Neuronal stem cell (in vitro differentiated cells): ENCODE measurements around the gene ADD1. TPM values are rescaled to one million over a fixed set of nuclear protein-coding genes. Genes with fewer than 3 reads are reported as not detected.
A peak's percentile ranks its signal among the peaks of the same experiment; 100 is the strongest.

ENCODE experiments used
- DNase-seq: peaks from one replicate; pipeline ENCODE4 v3.0.0-alpha.2; 2013; ENCODE audit warnings: low spot score
- H2AFZ ChIP-seq: one replicate; pipeline ENCODE4 v1.6.1; 2013; ENCODE audit warnings: mild to moderate bottlenecking, low read length, inconsistent platforms
- H2AK5ac ChIP-seq: 2 replicates; pipeline ENCODE4 v1.6.1; 2013; ENCODE audit warnings: low read depth, mild to moderate bottlenecking, inconsistent platforms, low read length, moderate library complexity, mixed read lengths
- H2BK120ac ChIP-seq: 2 replicates; pipeline ENCODE4 v1.6.1; 2013; ENCODE audit warnings: low read depth, mild to moderate bottlenecking, inconsistent platforms, low read length, moderate library complexity, mixed read lengths
- H2BK12ac ChIP-seq: one replicate; pipeline ENCODE4 v1.6.1; 2013; ENCODE audit warnings: low read length, inconsistent platforms
- H2BK15ac ChIP-seq: 2 replicates; pipeline ENCODE4 v1.6.1; 2013; ENCODE audit warnings: mild to moderate bottlenecking, low read length, inconsistent platforms, mixed read lengths
- H2BK5ac ChIP-seq: one replicate; pipeline ENCODE4 v1.6.1; 2013; ENCODE audit warnings: inconsistent platforms, mild to moderate bottlenecking, low read length, moderate library complexity
- H3K14ac ChIP-seq: one replicate; pipeline ENCODE4 v1.6.1; 2013; ENCODE audit warnings: low read length, inconsistent platforms
- H3K18ac ChIP-seq: 2 replicates; pipeline ENCODE4 v1.6.1; 2013; ENCODE audit warnings: low read length, inconsistent platforms
- H3K23ac ChIP-seq: 2 replicates; pipeline ENCODE4 v1.6.1; 2013; ENCODE audit warnings: low read depth, mild to moderate bottlenecking, mixed read lengths, low read length, inconsistent platforms; ENCODE audit not compliant: poor library complexity
- H3K27ac ChIP-seq: replicated peaks from 3 replicates; pipeline ENCODE4 v1.5.1; 2013; ENCODE audit warnings: low read length, inconsistent platforms
- H3K27me3 ChIP-seq, 3 experiments: 2 replicates each; pipeline ENCODE4 v1.6.1; 2013; ENCODE audit warnings: low read length in 3 of 3, mild to moderate bottlenecking in 2 of 3, inconsistent platforms in 1 of 3, low read depth in 1 of 3, mixed read lengths in 1 of 3, moderate library complexity in 1 of 3; ENCODE audit not compliant: control insufficient read depth in 3 of 3, insufficient read depth in 3 of 3
- H3K36me3 ChIP-seq, 2 donors: replicated peaks in 1 of 2; 2 replicates each; pipeline ENCODE4 v1.6.1; 2013; ENCODE audit warnings: low read length in 2 of 2; ENCODE audit not compliant: control insufficient read depth in 2 of 2, insufficient read depth in 2 of 2
- H3K4ac ChIP-seq: 2 replicates; pipeline ENCODE4 v1.6.1; 2013; ENCODE audit warnings: inconsistent platforms, mild to moderate bottlenecking, low read length, moderate library complexity
- H3K4me1 ChIP-seq, 2 donors: 1 replicate in 1 of 2; 2 replicates in 1 of 2; pipeline ENCODE4 v1.6.1; 2013; ENCODE audit warnings: low read length in 2 of 2, low read depth in 1 of 2; ENCODE audit not compliant: control insufficient read depth in 2 of 2, insufficient read depth in 1 of 2
- H3K4me2 ChIP-seq: one replicate; pipeline ENCODE4 v1.6.1; 2013; ENCODE audit warnings: mild to moderate bottlenecking, low read length, inconsistent platforms; ENCODE audit not compliant: insufficient read depth, poor library complexity, severe bottlenecking
- H3K4me3 ChIP-seq, 2 donors: 2 replicates each; pipeline ENCODE4 v1.5.1; 2013; ENCODE audit warnings: low read length in 2 of 2, mild to moderate bottlenecking in 2 of 2, inconsistent platforms in 1 of 2, moderate library complexity in 1 of 2
- H3K79me1 ChIP-seq: one replicate; pipeline ENCODE4 v1.6.1; 2013; ENCODE audit warnings: low read depth, mild to moderate bottlenecking, inconsistent platforms, low read length, moderate library complexity
- H3K9ac ChIP-seq: one replicate; pipeline ENCODE4 v1.6.1; 2013; ENCODE audit warnings: mild to moderate bottlenecking, low read depth, low read length, inconsistent platforms; ENCODE audit not compliant: poor library complexity
- H3K9me3 ChIP-seq, 2 donors: replicated peaks in 1 of 2; 2 replicates each; pipeline versions ENCODE3 to v1.6.1; 2013; ENCODE audit warnings: low read length in 2 of 2, mild to moderate bottlenecking in 2 of 2, inconsistent platforms in 1 of 2, low read depth in 1 of 2, mixed read lengths in 1 of 2, moderate library complexity in 1 of 2; ENCODE audit not compliant: control insufficient read depth in 2 of 2, insufficient read depth in 1 of 2
- H4K8ac ChIP-seq: one replicate; pipeline ENCODE4 v1.6.1; 2013; ENCODE audit warnings: low read depth, mild to moderate bottlenecking, inconsistent platforms, low read length, moderate library complexity
- H4K91ac ChIP-seq: one replicate; pipeline ENCODE4 v1.6.1; 2013; ENCODE audit warnings: low read length, low read depth, mild to moderate bottlenecking, inconsistent platforms; ENCODE audit not compliant: poor library complexity
- WGBS, 2 donors: extraction: QIAGEN DNeasy Blood & Tissue Kit; methylation state at CpG; one replicate each; pipeline ENCODE4 v1.1.7; 2013; ENCODE audit warnings: missing lambda C conversion rate in 2 of 2, mixed read lengths in 1 of 2; ENCODE audit not compliant: insufficient read length in 2 of 2, insufficient replicate concordance in 1 of 2; ENCODE audit errors: extremely low coverage in 2 of 2; 5-methylcytosine and 5-hydroxymethylcytosine counted together
- polyA plus RNA-seq, 2 experiments: library from polyadenylated mRNA; stranded (reverse); fragments of 200-250 nt; gene quantifications; one replicate each; pipeline ENCODE4 v1.2.3, GENCODE V29; 2013

ADD1 gene
- 169 TPM for polyA plus RNA-seq (2013, experiment 1 of 2)
- 159 TPM for polyA plus RNA-seq (2013, experiment 2 of 2)

- Histone ChIP-seq H4K91ac (no peak within 1 kb of the TSS), H3K18ac (peak within 1 kb of the TSS; percentile 97), H3K27ac (peak within 1 kb of the TSS; percentile 76), H2BK15ac (peak within 1 kb of the TSS; percentile 67), H3K4ac (peak within 1 kb of the TSS; percentile 53), H2BK120ac (no peak within 1 kb of the TSS), H3K4me2 (peak within 1 kb of the TSS; percentile 92), H2BK5ac (no peak within 1 kb of the TSS), H4K8ac (peak within 1 kb of the TSS; percentile 48), H3K9ac (peak within 1 kb of the TSS; percentile 99), H3K14ac (peak within 1 kb of the TSS; percentile 94), H3K79me1 (peaks cover 3% of the 10 kb centered on the region), H3K9me3 (no peaks in the 10 kb centered on the region), H3K36me3 (no peaks in the 10 kb centered on the region), H2BK12ac (no peak within 1 kb of the TSS), H2AFZ (peak within 1 kb of the TSS; percentile 94), H3K4me1 (peaks cover 5 to 6% of the 10 kb centered on the region in 2 donors), H3K4me3 (peak within 1 kb of the TSS; percentile 75 to 95), H2AK5ac (peak within 1 kb of the TSS; percentile 81), H3K23ac (peak within 1 kb of the TSS; percentile 93), H3K27me3 (no peaks in the 10 kb centered on the region)
- peak; percentile 97 for DNase-seq
- no CpG with 5 or more reads among the region's 65 CpGs for WGBS, 2 donors
These were observed at the start of gene ADD1 for GRCh38 chr4:2843263-2843940. Gene ADD1 (plus strand): TSS chr4:2843844. CDS start chr4:2875916, 32,072 bp downstream.

GRCh38 chr4:2794486-2795299 lies 49.0 kb upstream of the ADD1 start:
- H3K4me3 ChIP-seq: no peak overlapping the region

GRCh38 chr4:2795300-2795892 lies 48.2 kb upstream of the ADD1 start:
- Histone ChIP-seq H2BK120ac (no peak overlapping the region), H3K9me3 (no peaks in the 10 kb centered on the region), H3K23ac (peak overlapping the region; percentile 55), H2BK12ac (no peak overlapping the region), H3K79me1 (no peaks in the 10 kb centered on the region), H4K91ac (no peak overlapping the region), H3K4me2 (no peak overlapping the region), H2AFZ (no peak overlapping the region), H2BK5ac (peak overlapping the region; percentile 34), H4K8ac (no peak overlapping the region), H3K27me3 (peaks cover 3 to 39% (median 16%) of the 10 kb centered on the region in 3 experiments), H3K18ac (peak overlapping the region; percentile 17), H3K9ac (no peak overlapping the region), H3K14ac (peak overlapping the region; percentile 38), H3K36me3 (no peaks in the 10 kb centered on the region), H3K4me3 (no peak overlapping the region), H3K27ac (no peak overlapping the region), H2BK15ac (no peak overlapping the region), H2AK5ac (peak overlapping the region; percentile 93), H3K4me1 (peaks cover 14 to 36% of the 10 kb centered on the region in 2 donors), H3K4ac (peak overlapping the region; percentile 18)
- WGBS, 2 donors: no CpG with 5 or more reads among the region's 17 CpGs
- no peak for DNase-seq

More at GRCh38 chr4:2794486-2795299, 49.0 kb upstream of the ADD1 start:
- H3K9me3 ChIP-seq: no peaks in the 10 kb centered on the region
- H3K27me3 ChIP-seq: peaks cover 3 to 44% (median 16%) of the 10 kb centered on the region in 3 experiments
- no peak overlapping the region for H3K4me2 ChIP-seq
- H2BK120ac ChIP-seq: no peak overlapping the region
- H3K4ac ChIP-seq: no peak overlapping the region
- H4K8ac ChIP-seq: no peak overlapping the region
- no peak overlapping the region for H3K14ac ChIP-seq
- H2BK15ac ChIP-seq: peak overlapping the region; percentile 30
- no peak overlapping the region for H2BK5ac ChIP-seq
- peaks cover 10 to 29% of the 10 kb centered on the region in 2 donors for H3K4me1 ChIP-seq
- H3K18ac ChIP-seq: peak overlapping the region; percentile 72
- H3K27ac ChIP-seq: no peak overlapping the region
- no peaks in the 10 kb centered on the region for H3K36me3 ChIP-seq
- no peak for DNase-seq
- peak overlapping the region; percentile 2 for H2AK5ac ChIP-seq
- H3K9ac ChIP-seq: no peak overlapping the region
- H3K79me1 ChIP-seq: no peaks in the 10 kb centered on the region
- no peak overlapping the region for H2AFZ ChIP-seq
- no CpG with 5 or more reads among the region's 11 CpGs for WGBS, 2 donors
- no peak overlapping the region for H4K91ac ChIP-seq
- no peak overlapping the region for H2BK12ac ChIP-seq
- peak overlapping the region; percentile 1 for H3K23ac ChIP-seq
